ENCODE data around the gene INO80C.

DNA sequence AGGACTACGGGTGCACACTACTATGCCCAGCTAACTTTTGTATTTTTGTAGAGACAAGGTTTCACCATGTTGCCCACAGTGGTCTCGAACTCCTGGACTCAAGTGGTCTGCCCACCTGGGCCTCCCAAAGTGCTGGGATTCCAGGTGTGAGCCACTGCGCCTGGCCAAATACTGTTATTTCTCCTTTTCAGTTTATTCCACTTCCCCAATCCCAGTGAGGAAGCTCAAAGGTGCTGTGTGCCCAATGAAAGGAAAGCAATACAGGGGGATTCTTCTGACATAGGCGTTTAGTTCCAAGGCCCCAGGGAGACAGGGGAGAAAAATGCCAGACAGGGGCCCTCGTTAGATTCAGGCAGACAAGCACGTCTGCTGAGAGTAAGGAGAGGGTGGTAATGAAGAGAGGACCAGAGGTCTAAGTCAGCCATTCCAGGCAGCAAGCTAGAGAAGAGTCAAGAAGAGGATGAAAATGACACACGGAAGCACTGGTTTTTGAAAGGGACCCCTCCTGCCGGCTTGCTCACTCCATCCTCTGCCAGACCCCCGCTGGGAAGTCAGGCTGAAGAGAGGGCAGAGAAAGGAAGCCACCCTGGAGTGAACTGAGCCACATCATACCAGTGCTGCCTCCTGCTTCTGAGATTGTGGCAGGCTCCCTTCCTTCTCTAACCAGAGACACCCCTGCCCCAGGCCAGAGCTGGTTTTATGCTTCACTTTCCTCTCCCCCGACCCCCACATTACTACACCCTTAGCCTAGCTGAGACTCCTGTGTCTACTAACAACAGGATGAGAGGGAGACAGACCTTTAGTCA lies 6.7 kb downstream of the INO80C start:
- no peak for TF ChIP-seq CTCF (IDR thresholded peaks at IDR 0.05; ENCODE audit: borderline replicate concordance, extremely low read depth, low read length, poor library complexity, severe bottlenecking)
- TF ChIP-seq EZH2 (IDR thresholded peaks at IDR 0.05; ENCODE audit: borderline replicate concordance, low read depth, low read length, severe bottlenecking), result no peak

Data from DND-41 (cell line).